Glomerular visceral epithelial cell (primary cell): ENCODE data around the gene NBPF3.

ENCODE experiments used
- DNase-seq: peaks from one replicate; pipeline ENCODE4 v3.0.0-alpha.2; 2016; ENCODE audit errors: extremely low spot score

The NBPF3 gene

GRCh38 chr1:21494196-21494595, 54.3 kb downstream of the NBPF3 start:
- DNase-seq = no peak

- no peak for DNase-seq
These were observed 55.4 kb downstream of the NBPF3 start for GRCh38 chr1:21495225-21495820.

GRCh38 chr1:21496063-21496462, 56.1 kb downstream of the NBPF3 start:
- DNase-seq = no peak

- DNase-seq = no peak
These were observed 56.9 kb downstream of the NBPF3 start for GRCh38 chr1:21496886-21497285.

- DNase-seq = no peak
These were observed 57.6 kb downstream of the NBPF3 start for GRCh38 chr1:21497466-21498061.

- DNase-seq = no peak
These were observed 59.5 kb downstream of the NBPF3 start for GRCh38 chr1:21499283-21499950.

- DNase-seq = no peak
These were observed 63.9 kb downstream of the NBPF3 start for GRCh38 chr1:21503706-21504377.

- no peak for DNase-seq
These were observed 66.9 kb downstream of the NBPF3 start for GRCh38 chr1:21506804-21507203.

GRCh38 chr1:21507511-21508270, 67.8 kb downstream of the NBPF3 start:
- no peak for DNase-seq

- peak; percentile 30 for DNase-seq
These were observed 68.8 kb downstream of the NBPF3 start for GRCh38 chr1:21508580-21509350.

GRCh38 chr1:21509351-21510112, 69.6 kb downstream of the NBPF3 start, which contains the start of gene ALPL:
ALPL (plus strand) TSS chr1:21509423; CDS start chr1:21554082, 44,659 bp downstream.
- DNase-seq = no peak

- no peak for DNase-seq
These were observed 70.2 kb downstream of the NBPF3 start for GRCh38 chr1:21510113-21510493.

- DNase-seq = no peak
These were observed 71.1 kb downstream of the NBPF3 start for GRCh38 chr1:21510885-21511578.

GRCh38 chr1:21511579-21512522, 71.9 kb downstream of the NBPF3 start:
- peak; percentile 85 for DNase-seq

- peak; percentile 22 for DNase-seq
These were observed 74.3 kb downstream of the NBPF3 start for GRCh38 chr1:21514245-21514644.

GRCh38 chr1:21517161-21517589, 77.2 kb downstream of the NBPF3 start:
- DNase-seq = no peak

GRCh38 chr1:21517660-21518480, 77.9 kb downstream of the NBPF3 start:
- DNase-seq = no peak
